GM18502 (cell line): Measurements from ENCODE around the gene GUK1.
A peak's percentile ranks its signal among the peaks of the same experiment; 100 is the strongest.

Experiments
- ATAC-seq: cut with Tn5 transposase; IDR thresholded peaks from one replicate; pipeline ENCODE4 v1.9.1; 2021; ENCODE audit warnings: mild to moderate bottlenecking; ENCODE audit not compliant: unreplicated experiment, poor library complexity

Gene GUK1

GRCh38 chr1:228139931-228140723, at the start of gene GUK1:
Gene GUK1, plus strand, starts transcription at chr1:228140279. Its CDS starts 24 bp downstream, at chr1:228140303.
- peak; percentile 94 for ATAC-seq

GRCh38 chr1:228090613-228091081, 49.4 kb upstream of the GUK1 start:
- ATAC-seq: no peak

GRCh38 chr1:228091084-228091483, 49.0 kb upstream of the GUK1 start:
- no peak for ATAC-seq

- no peak for ATAC-seq
Observed at GRCh38 chr1:228092342-228093049, 47.6 kb upstream of the GUK1 start.

GRCh38 chr1:228093050-228093906, 46.8 kb upstream of the GUK1 start:
- no peak for ATAC-seq

GRCh38 chr1:228094432-228095016, 45.6 kb upstream of the GUK1 start:
- ATAC-seq: no peak

GRCh38 chr1:228095161-228095560, 44.9 kb upstream of the GUK1 start:
- no peak for ATAC-seq

GRCh38 chr1:228095938-228096337, 44.1 kb upstream of the GUK1 start:
- ATAC-seq: no peak

GRCh38 chr1:228096416-228097332, 43.4 kb upstream of the GUK1 start:
- no peak for ATAC-seq

- ATAC-seq: no peak
Observed at GRCh38 chr1:228097333-228098081, 42.6 kb upstream of the GUK1 start.

GRCh38 chr1:228098323-228098931, 41.7 kb upstream of the GUK1 start:
- ATAC-seq: no peak

- no peak for ATAC-seq
Observed at GRCh38 chr1:228099331-228099732, 40.7 kb upstream of the GUK1 start.

GRCh38 chr1:228100822-228101613, 39.1 kb upstream of the GUK1 start:
- no peak for ATAC-seq

GRCh38 chr1:228101614-228101993, 38.5 kb upstream of the GUK1 start:
- ATAC-seq: no peak

GRCh38 chr1:228101994-228102790, 37.9 kb upstream of the GUK1 start:
- peak; percentile 30 for ATAC-seq

GRCh38 chr1:228102791-228103620, 37.1 kb upstream of the GUK1 start, which contains the start of gene C1orf35:
Gene C1orf35, minus strand, starts transcription at chr1:228103325. Its CDS starts 98 bp downstream, at chr1:228103227.
- ATAC-seq: peak; percentile 74
